Hepatocyte (in vitro differentiated cells): ENCODE measurements around the gene DRC7. TPM values are rescaled to one million over a fixed set of nuclear protein-coding genes. Genes with fewer than 3 reads are reported as not detected.

Source experiments
- DNase-seq: peaks from one replicate; pipeline ENCODE4 v3.0.0-alpha.2; 2016; ENCODE audit warnings: low spot score
- H2AFZ ChIP-seq: fragments of 200-600 bp; sonication (generic); 2 replicates; pipeline ENCODE4 v1.6.0; 2016; ENCODE audit warnings: antibody characterized with exemption, mild to moderate bottlenecking
- H3K27ac ChIP-seq: fragments of 200-600 bp; sonication (generic); 2 replicates; pipeline ENCODE4 v1.5.1; 2016; ENCODE audit warnings: mild to moderate bottlenecking
- H3K27me3 ChIP-seq: fragments of 200-600 bp; sonication (generic); 2 replicates; pipeline ENCODE4 v1.6.1; 2016
- H3K36me3 ChIP-seq: fragments of 200-600 bp; sonication (generic); replicated peaks from 2 replicates; pipeline ENCODE4 v1.5.1; 2016; ENCODE audit warnings: low read depth; ENCODE audit not compliant: insufficient read depth
- H3K4me1 ChIP-seq: fragments of 200-600 bp; sonication (generic); 2 replicates; pipeline ENCODE4 v1.5.1; 2016; ENCODE audit warnings: mild to moderate bottlenecking, moderate library complexity; ENCODE audit not compliant: insufficient read depth
- H3K4me2 ChIP-seq: fragments of 200-600 bp; sonication (generic); 2 replicates; pipeline ENCODE4 v1.6.0; 2016
- H3K4me3 ChIP-seq: fragments of 200-600 bp; sonication (generic); 2 replicates; pipeline ENCODE4 v1.5.1; 2016; ENCODE audit warnings: mild to moderate bottlenecking
- H3K79me2 ChIP-seq: fragments of 200-600 bp; sonication (generic); 2 replicates; pipeline ENCODE4 v1.6.0; 2017; ENCODE audit warnings: mild to moderate bottlenecking
- H3K9me2 ChIP-seq: fragments of 200-600 bp; sonication (generic); replicated peaks from 2 replicates; pipeline ENCODE4 v1.6.0; 2017; ENCODE audit warnings: mild to moderate bottlenecking; ENCODE audit not compliant: insufficient read depth
- H3K9me3 ChIP-seq: fragments of 200-600 bp; sonication (generic); 2 replicates; pipeline ENCODE4 v1.5.1; 2016; ENCODE audit warnings: low read depth, mild to moderate bottlenecking
- H4K20me1 ChIP-seq: fragments of 200-600 bp; sonication (generic); 2 replicates; pipeline ENCODE4 v1.6.0; 2016; ENCODE audit warnings: mild to moderate bottlenecking; ENCODE audit not compliant: insufficient read depth, poor library complexity, severe bottlenecking
- EZH2 ChIP-seq: fragments of 200-600 bp; sonication (generic); IDR thresholded peaks from 2 replicates; pipeline ENCODE4 v1.6.1; 2016; ENCODE audit warnings: antibody characterized with exemption, mild to moderate bottlenecking, borderline replicate concordance
- EZH2phosphoT487 ChIP-seq: fragments of 200-600 bp; sonication (generic); IDR thresholded peaks from one replicate; pipeline ENCODE4 v1.6.1; 2018; ENCODE audit warnings: antibody characterized with exemption, mild to moderate bottlenecking, low read depth, moderate library complexity; ENCODE audit not compliant: unreplicated experiment, severe bottlenecking
- WGBS: methylation state at CpG from one replicate; pipeline ENCODE4 v1.1.6; 2016; ENCODE audit warnings: low lambda C conversion rate; ENCODE audit errors: missing lambda C conversion rate; 5-methylcytosine and 5-hydroxymethylcytosine counted together
- polyA plus RNA-seq: library from polyadenylated mRNA; unstranded; fragments of >200 nt; fragmentation: Nextera tagmentation; extraction: Ambion mirVana; gene quantifications from 2 replicates; pipeline ENCODE4 v1.2.1, GENCODE V29; 2016
- total RNA-seq: library from RNA; depleted of rRNA; stranded (reverse); fragments of >200 nt; gene quantifications from 2 replicates; pipeline ENCODE4 v1.2.3, GENCODE V29; 2014
- TF ChIP-seq, protein P1 (sequence below): fragments of 200-600 bp; sonication (generic); IDR thresholded peaks from 2 replicates; pipeline ENCODE4 v1.5.1; 2016; ENCODE audit warnings: antibody characterized with exemption, mild to moderate bottlenecking; ENCODE audit not compliant: poor library complexity

Gene DRC7
- total and polyA plus RNA-seq, 2 experiments from 2014 or later, result 0.27 to 0.93 TPM

DNA sequence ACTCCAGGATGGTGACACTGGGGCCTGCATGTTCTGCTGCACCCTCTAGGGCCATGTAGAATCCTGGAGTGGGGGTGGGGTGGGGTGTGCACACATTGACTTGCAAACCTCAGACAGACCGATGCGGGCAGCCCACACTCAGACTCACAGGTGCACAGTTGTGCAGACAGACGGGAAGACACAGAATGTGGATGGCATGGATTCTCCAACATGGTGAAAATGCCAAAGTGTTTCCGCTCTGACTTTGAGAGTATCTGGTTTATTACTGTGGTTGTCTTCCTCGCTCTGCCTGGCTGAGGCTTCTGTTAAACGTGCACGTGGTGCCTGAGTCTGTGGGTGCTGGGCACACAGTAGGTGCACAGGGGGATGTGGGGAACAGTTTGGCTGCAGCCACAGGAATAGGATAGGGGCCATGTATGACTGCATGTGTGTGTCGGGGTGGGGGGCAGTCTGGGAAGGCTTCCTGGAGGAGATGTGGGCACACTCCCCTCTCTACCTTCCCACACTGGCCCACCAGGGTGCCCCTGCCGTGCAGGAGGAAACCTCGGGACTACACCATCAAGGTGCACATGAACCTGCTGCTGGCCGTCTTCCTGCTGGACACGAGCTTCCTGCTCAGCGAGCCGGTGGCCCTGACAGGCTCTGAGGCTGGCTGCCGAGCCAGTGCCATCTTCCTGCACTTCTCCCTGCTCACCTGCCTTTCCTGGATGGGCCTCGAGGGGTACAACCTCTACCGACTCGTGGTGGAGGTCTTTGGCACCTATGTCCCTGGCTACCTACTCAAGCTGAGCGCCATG, 35.5 kb upstream of the DRC7 start:
- no peaks in the 10 kb centered on the region for H3K9me3 ChIP-seq
- no peak for DNase-seq
- H4K20me1 ChIP-seq, result no peaks in the 10 kb centered on the region
- no peak for TF ChIP-seq EZH2phosphoT487
- TF ChIP-seq, protein P1, sequence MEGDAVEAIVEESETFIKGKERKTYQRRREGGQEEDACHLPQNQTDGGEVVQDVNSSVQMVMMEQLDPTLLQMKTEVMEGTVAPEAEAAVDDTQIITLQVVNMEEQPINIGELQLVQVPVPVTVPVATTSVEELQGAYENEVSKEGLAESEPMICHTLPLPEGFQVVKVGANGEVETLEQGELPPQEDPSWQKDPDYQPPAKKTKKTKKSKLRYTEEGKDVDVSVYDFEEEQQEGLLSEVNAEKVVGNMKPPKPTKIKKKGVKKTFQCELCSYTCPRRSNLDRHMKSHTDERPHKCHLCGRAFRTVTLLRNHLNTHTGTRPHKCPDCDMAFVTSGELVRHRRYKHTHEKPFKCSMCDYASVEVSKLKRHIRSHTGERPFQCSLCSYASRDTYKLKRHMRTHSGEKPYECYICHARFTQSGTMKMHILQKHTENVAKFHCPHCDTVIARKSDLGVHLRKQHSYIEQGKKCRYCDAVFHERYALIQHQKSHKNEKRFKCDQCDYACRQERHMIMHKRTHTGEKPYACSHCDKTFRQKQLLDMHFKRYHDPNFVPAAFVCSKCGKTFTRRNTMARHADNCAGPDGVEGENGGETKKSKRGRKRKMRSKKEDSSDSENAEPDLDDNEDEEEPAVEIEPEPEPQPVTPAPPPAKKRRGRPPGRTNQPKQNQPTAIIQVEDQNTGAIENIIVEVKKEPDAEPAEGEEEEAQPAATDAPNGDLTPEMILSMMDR, result no peak
- TF ChIP-seq EZH2, result no peak
- no peak overlapping the region for H2AFZ ChIP-seq
- H3K79me2 ChIP-seq, result no peaks in the 10 kb centered on the region
- H3K4me1 ChIP-seq, result no peaks in the 10 kb centered on the region
- no peaks in the 10 kb centered on the region for H3K36me3 ChIP-seq
- H3K9me2 ChIP-seq, result no peaks in the 10 kb centered on the region
- no peak overlapping the region for H3K4me2 ChIP-seq
- WGBS, result 86% methylated on average over 19 of the region's 19 CpGs
- H3K27ac ChIP-seq, result no peak overlapping the region
- H3K4me3 ChIP-seq, result no peak overlapping the region
- no peaks in the 10 kb centered on the region for H3K27me3 ChIP-seq

DNA sequence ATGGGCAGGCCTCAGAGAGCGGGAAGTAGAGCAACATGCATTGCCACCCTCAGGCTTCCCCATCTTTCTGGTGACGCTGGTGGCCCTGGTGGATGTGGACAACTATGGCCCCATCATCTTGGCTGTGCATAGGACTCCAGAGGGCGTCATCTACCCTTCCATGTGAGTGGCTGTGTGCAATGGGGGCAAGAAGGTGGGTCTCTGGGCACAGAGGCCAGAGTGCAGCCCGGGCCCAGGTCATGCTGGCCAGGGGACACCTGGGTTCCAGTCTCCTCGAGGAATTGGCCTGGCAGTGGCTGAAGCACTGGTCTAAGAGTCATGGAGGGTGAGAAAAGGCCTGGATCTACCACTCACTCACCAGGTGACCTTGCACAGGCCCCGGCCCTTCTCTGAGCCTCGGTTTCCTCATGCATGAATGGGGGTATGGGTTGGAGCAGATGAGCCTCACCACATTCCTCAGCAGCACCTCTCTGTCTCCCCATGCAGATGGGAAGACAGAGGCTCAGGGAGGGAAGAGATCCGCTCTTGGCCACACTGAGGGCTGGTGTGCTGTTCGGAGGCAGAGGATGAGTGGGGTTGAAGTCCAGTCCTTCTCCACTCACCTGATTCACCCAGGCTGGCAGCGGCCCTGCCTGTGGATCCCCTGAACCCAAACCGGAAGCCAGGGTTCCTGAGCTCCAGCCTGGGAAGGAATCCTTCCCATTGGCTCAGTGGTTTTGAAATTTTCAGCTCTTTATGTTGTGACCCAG, 33.7 kb upstream of the DRC7 start:
- Histone ChIP-seq H3K9me3 (no peaks in the 10 kb centered on the region), H2AFZ (no peak overlapping the region), H3K9me2 (no peaks in the 10 kb centered on the region), H3K36me3 (no peaks in the 10 kb centered on the region), H3K4me1 (no peaks in the 10 kb centered on the region), H3K27me3 (no peaks in the 10 kb centered on the region), H3K4me3 (no peak overlapping the region), H3K79me2 (no peaks in the 10 kb centered on the region), H3K4me2 (no peak overlapping the region), H3K27ac (no peak overlapping the region), H4K20me1 (no peaks in the 10 kb centered on the region)
- WGBS, result 96% methylated on average over 11 of the region's 11 CpGs
- TF ChIP-seq, protein P1, result no peak
- TF ChIP-seq EZH2, result no peak
- no peak for DNase-seq

DNA sequence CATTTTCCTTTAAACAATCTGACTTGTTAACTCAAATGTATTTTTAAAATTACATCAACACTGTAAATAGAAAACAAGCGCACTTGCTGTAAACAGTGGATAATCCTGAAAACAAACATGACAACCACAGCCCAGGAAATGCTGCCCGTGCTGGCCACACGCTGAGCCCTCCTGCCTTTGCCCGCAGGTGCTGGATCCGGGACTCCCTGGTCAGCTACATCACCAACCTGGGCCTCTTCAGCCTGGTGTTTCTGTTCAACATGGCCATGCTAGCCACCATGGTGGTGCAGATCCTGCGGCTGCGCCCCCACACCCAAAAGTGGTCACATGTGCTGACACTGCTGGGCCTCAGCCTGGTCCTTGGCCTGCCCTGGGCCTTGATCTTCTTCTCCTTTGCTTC, 33.1 kb upstream of the DRC7 start:
- WGBS, result 75% methylated on average over 7 of the region's 7 CpGs
- no peaks in the 10 kb centered on the region for H4K20me1 ChIP-seq
- no peaks in the 10 kb centered on the region for H3K27me3 ChIP-seq
- H3K9me3 ChIP-seq, result no peaks in the 10 kb centered on the region
- no peak for DNase-seq
- no peak overlapping the region for H2AFZ ChIP-seq
- H3K4me2 ChIP-seq, result no peak overlapping the region
- H3K4me1 ChIP-seq, result no peaks in the 10 kb centered on the region
- H3K36me3 ChIP-seq, result no peaks in the 10 kb centered on the region
- H3K79me2 ChIP-seq, result no peaks in the 10 kb centered on the region
- H3K27ac ChIP-seq, result no peak overlapping the region
- TF ChIP-seq, protein P1, result no peak
- TF ChIP-seq EZH2, result no peak
- no peak for TF ChIP-seq EZH2phosphoT487
- no peak overlapping the region for H3K4me3 ChIP-seq
- no peaks in the 10 kb centered on the region for H3K9me2 ChIP-seq
